Retinal pigment epithelial cell (primary cell): ENCODE measurements around the gene EXOSC2.

Source experiments
- DNase-seq: peaks from one replicate; pipeline ENCODE4 v3.0.0-alpha.2; 2010; ENCODE audit warnings: low read depth
- H3K4me3 ChIP-seq: 2 replicates; pipeline ENCODE4 v1.5.1; 2011; ENCODE audit warnings: mild to moderate bottlenecking, low read length, control low read depth, moderate library complexity
- TF ChIP-seq, protein P1 (sequence below): conservative IDR thresholded peaks from 2 replicates; pipeline ENCODE4 v1.5.1; 2011; ENCODE audit warnings: low read depth, low read length, control low read depth, inconsistent platforms

EXOSC2 gene

GRCh38 chr9:130696996-130697395 lies 3.4 kb downstream of the EXOSC2 start:
- TF ChIP-seq, protein P1, sequence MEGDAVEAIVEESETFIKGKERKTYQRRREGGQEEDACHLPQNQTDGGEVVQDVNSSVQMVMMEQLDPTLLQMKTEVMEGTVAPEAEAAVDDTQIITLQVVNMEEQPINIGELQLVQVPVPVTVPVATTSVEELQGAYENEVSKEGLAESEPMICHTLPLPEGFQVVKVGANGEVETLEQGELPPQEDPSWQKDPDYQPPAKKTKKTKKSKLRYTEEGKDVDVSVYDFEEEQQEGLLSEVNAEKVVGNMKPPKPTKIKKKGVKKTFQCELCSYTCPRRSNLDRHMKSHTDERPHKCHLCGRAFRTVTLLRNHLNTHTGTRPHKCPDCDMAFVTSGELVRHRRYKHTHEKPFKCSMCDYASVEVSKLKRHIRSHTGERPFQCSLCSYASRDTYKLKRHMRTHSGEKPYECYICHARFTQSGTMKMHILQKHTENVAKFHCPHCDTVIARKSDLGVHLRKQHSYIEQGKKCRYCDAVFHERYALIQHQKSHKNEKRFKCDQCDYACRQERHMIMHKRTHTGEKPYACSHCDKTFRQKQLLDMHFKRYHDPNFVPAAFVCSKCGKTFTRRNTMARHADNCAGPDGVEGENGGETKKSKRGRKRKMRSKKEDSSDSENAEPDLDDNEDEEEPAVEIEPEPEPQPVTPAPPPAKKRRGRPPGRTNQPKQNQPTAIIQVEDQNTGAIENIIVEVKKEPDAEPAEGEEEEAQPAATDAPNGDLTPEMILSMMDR = no peak
- no peak for DNase-seq

GRCh38 chr9:130698514-130698913 lies 4.9 kb downstream of the EXOSC2 start:
- H3K4me3 ChIP-seq = no peak overlapping the region
- TF ChIP-seq, protein P1 = no peak
- DNase-seq = no peak

More at GRCh38 chr9:130696996-130697395, 3.4 kb downstream of the EXOSC2 start:
- H3K4me3 ChIP-seq = no peak overlapping the region

- TF ChIP-seq, protein P1 = no peak
- no peak overlapping the region for H3K4me3 ChIP-seq
- no peak for DNase-seq
Measured at GRCh38 chr9:130699047-130699446, 5.5 kb downstream of the EXOSC2 start.

GRCh38 chr9:130701059-130702022 lies 7.8 kb downstream of the EXOSC2 start:
- DNase-seq = no peak
- TF ChIP-seq, protein P1 = peak; percentile 100
- H3K4me3 ChIP-seq = no peak overlapping the region

- no peak overlapping the region for H3K4me3 ChIP-seq
- no peak for DNase-seq
- TF ChIP-seq, protein P1 = no peak
Measured at GRCh38 chr9:130703501-130703900, 9.9 kb downstream of the EXOSC2 start.

DNA sequence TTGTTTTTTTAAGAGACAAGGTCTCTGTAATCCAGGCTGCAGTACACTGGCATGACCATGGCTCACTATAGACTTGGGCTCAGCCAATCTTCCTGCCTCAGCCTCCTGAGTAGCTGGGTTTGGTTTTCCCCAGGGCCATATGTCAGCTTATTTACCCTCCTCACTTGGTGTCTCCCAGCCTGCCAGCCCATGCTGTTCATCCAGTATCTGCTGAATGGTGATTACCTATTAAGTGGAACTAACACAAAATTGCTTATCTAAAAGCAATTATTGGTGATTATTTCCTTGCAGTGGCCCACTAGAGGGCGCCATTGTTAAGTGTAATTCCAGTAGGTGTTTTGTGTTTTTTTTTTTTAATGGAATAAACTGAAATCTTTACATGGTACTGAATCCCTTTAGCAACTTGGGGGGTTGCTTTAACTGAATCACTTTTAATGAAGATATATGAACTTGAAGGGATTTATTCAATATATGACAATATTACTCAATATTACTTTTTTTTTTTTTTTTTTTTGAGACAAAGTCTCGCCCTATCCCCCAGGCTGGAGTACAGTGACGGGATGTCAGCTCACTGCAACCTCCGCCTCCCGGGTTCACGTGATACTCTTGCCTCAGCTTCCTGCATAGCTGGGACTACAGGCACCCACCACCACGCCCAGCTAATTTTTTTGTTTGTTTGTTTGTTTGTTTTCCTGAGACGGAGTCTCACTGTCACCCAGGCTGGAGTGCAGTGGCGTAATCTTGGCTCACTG lies 13.8 kb downstream of the EXOSC2 start:
- no peak for DNase-seq
- TF ChIP-seq, protein P1 = peak; percentile 67
- H3K4me3 ChIP-seq = no peak overlapping the region
